Measurements from ENCODE around the gene SPTBN1.

GRCh38 chr2:54528311-54528955, 72.3 kb downstream of the SPTBN1 start:
- TF ChIP-seq RAD21 (IDR thresholded peaks at IDR 0.05; ENCODE audit: low read depth) (no peak), YY1 (IDR thresholded peaks at IDR 0.05; ENCODE audit: low read depth) (no peak)
